NCI-H748 (cell line): Measurements from ENCODE around the gene MSI2.

Experiments
- DNase-seq: peaks from one replicate; lab custom pipeline; 2025; ENCODE audit not compliant: unreplicated experiment; lab: John Stamatoyannopoulos, UW

The MSI2 gene

GRCh38 chr17:57533684-57534305 lies 277.5 kb downstream of the MSI2 start:
- DNase-seq, result no peak

- DNase-seq, result no peak
Observed at GRCh38 chr17:57534863-57535248, 278.5 kb downstream of the MSI2 start.

DNA sequence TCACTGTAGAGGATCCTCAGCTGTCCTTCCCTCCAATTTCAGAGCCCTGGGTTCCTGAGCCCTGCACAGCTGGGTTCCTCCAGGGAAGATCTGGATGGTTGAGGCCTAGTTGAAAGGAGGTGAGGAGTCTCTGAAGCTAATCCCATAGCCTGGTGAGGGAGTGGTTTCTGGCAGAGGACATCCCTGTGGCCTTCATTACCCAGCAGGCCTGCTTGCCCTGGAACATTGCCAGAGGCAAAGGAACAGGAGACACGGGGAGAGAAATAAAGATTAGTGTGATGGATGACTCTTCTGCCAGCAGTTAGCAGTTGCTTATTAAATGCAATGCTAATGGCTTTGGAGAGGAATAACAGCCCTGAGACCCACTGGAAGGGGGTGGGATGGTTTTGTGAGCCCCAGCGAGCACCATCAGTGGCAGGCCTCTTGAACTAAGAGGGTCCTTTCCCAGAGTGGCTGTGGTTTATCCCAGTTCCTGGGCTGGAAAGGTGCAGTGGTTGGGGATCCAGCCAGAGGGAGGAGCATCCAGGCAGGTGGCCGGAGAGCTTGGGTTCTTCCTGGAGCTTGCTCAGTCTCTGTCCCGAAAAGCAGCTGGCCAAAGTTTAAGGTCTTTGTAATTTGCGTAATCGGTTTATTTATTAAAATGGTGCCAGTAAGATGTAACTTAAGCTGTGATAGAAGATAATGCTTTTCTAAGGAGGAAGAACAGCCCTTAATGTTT lies 279.1 kb downstream of the MSI2 start:
- peak; percentile 66 for DNase-seq

GRCh38 chr17:57536289-57536688 lies 280.0 kb downstream of the MSI2 start:
- DNase-seq, result no peak

- DNase-seq, result peak; percentile 83
Observed at GRCh38 chr17:57536789-57537523, 280.6 kb downstream of the MSI2 start.

DNA sequence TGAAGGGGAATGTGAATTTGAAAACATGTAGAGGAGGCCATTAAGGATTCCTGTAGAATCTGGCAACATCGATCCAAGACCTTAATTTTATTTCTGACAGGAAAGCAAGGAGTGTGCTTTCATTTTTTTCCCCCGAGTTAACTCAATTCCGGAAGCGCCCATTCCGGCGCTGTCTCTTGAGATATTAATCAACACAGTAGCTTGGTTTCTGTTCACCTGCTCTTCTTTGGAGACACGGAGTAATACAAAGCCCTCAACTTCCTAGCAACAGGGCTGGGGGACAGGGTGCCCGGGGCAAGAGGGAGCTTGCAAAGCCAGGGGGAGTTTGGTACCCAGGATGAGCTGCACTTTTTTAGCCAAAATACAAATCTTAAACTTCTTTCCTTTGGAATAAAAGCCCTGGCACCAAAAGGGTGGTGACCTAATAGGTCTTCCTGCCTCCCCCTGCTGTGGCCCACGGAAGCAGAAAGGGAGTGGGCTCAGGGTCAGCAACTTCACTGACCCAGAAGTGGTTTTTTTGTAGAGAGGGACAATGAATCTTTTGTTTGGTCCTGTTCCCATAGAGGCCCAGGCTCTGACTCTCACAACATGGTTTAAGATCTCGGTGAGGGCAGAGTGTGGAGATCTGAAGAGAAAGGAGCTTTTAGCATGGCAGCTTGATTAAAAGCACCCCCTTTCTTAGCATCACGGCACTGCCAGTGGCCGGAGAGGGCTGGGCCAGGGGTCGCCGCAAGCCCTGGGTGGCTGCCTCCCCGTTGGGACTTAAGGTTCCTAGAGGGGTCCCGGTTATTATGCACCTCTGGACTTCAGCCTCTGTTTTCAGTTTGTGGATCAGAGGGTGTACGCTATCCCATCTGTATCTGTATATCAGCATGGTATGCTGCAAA lies 281.4 kb downstream of the MSI2 start:
- DNase-seq, result peak; percentile 52

DNA sequence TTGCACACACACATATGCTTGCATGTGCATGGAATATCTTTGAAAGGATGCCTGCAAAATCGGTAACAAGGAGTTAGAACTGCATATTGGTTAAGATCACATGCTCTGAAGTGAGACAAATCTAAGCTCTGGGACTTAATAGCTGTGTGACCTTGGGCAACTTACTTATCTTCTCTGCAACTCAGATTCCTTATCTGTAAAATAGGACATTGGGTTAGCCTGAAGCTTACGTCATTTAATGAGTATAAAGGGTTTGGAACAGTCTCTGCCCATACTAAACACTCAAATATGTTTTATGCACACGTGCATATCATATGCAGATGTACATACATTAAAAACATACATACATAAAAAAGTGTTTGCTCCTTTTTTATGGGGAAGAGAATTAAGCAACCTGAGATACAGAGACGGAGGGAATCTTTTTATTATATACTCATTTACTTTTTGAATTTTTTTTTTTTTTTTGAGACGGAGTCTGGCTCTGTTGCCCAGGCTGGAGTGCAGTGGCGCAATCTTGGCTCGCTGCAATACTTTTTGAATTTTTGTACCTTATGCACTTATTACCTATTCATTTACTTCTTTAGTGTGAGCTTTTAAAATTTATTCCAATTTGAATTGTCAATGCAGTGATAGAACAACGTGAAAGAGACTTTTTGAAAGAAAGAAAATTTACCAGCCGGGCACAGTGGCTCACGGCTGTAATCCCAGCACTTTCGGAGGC lies 282.6 kb downstream of the MSI2 start:
- DNase-seq, result no peak

DNA sequence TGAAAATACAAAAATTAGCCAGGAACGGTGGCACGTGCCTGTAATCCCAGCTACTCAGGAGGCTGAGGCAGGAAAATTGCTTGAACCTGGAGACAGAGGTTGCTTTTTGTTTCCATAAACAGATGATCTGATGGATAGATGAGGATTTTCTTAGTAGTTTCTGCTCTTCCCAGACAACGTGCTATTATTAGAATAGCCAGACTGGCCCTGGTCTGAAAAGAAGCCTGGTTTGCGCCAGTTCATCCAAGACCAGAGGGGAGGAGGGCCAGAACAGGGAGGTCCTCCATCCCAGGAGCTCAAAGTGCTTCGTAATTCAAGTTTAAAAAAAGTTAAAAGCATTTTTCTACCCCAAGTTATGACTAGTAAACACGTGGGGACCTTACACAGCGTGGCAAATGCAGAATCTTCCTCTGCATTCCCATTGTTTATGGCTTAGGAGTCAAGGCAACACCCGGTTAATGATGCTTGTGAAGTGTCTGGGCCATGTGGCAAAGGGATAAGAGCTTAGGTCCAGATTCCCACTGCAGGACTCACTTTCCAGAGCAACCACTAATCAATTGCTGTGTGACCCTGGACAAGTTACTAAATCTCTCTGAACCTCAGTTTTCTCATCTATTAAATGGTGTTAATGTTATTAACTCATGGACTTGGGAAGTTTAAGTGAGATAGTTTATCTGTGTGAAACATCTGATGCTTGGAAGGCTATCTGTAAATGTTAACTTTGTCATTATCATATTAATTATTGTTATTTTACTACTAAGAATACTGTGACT lies 283.4 kb downstream of the MSI2 start:
- no peak for DNase-seq

DNA sequence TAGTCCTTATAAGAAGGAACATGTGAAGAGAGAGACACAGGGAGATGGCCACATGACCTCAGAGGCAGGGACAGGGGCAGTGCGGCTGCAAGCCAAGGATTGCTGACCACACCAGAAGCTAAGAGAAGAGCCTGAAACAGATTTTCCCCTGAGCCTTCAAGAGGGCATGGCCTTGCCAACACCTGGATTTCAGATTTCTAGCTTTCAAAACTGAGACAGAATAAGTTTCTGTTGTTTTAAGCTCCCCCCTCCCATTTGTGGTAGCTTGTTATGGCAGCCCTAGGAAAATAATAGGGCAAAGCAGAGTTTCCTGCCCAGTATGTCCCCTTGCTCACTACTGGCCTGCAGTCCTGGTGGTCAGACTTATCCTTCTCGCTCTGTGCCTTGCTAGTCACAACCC lies 284.3 kb downstream of the MSI2 start:
- DNase-seq, result no peak

DNA sequence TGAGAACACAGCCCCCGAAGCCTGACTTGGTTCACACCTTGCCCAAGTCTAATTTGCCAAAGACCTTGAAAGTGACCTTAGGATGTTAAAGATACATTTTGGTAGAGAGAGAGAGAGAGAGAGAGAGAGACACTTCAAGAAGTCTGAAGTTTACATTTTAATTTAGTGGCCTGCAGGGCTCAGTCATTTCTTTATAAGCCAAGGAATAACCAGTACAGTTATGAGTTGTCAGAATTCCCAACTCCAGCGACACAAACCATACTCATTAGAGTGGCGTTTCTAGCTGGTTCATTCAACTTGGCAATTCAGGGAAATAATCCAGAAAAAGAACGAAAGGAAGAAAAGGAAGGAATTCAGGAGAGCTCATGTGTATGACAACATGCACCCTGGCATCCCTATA lies 284.7 kb downstream of the MSI2 start:
- no peak for DNase-seq

- no peak for DNase-seq
Observed at GRCh38 chr17:57541472-57542394, 285.4 kb downstream of the MSI2 start.

DNA sequence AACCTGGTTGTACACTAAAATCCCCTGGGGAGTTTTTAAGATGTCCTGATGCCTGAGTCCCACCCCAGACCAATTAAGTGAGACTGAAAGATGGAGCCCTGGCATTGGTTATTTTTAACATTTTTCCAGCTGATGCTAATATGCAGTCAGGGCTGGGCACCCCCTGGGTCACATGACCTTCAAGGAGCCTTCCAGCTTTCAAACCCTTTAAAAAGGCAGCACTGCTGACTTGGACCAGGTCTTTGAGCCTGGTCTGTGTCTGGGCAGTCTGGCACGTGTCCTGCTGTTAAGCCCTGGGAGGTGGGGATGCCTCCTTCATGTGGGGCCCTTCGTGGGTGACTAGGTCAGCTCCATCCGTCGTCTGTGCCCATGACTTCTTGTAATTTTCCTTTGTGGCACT lies 286.2 kb downstream of the MSI2 start:
- no peak for DNase-seq

- DNase-seq, result no peak
Observed at GRCh38 chr17:57543230-57543629, 286.9 kb downstream of the MSI2 start.

DNA sequence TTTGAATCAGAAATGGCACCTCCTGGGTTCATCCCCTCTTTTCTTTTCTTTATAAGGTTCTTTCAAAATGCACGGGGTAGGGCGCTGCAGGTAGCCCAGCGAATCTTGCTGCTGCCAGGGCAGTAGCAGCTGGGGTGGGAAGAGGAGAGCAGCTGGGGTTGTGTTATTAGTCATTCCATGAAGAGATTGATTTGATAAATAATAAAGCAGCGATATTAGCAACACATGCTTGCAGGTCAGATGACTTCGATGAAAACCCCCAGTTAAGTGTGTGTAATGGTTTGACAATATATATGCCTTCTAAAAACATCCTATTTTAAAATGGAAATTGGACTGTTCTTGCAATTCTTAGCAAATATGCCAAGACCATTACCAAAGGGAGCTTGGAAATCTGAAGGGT lies 288.1 kb downstream of the MSI2 start:
- peak; percentile 61 for DNase-seq

DNA sequence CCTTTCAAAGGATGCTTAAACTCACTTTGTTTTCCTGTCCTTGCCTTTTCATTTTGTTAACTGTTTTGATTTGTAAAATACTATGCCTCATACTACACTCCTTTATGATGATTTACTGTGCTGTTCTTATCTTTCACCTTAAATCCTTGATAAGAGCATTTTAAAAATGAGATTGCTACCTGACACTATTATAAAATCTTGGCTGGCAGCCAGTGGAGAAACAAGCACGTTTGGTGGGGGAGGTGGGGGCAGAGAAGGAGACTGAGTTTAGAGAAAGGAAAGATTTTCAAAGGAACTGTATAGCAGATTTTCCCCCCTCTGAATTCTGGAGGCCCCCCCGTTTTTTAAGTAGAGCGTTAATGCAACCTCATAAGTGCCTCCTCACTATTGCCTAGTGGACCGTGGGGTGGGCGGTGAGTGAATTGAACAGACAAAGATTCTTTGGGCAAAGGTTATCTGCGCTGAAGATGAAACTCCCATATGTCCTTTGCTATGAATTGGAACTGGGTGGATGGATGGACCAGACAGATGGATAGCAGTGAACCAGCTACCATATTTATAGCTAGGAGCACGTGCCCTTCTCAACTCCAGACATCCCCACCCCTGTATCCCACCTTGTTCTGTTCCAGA lies 288.6 kb downstream of the MSI2 start:
- DNase-seq, result peak; percentile 70

GRCh38 chr17:57545731-57546342 lies 289.5 kb downstream of the MSI2 start:
- DNase-seq, result peak; percentile 85

DNA sequence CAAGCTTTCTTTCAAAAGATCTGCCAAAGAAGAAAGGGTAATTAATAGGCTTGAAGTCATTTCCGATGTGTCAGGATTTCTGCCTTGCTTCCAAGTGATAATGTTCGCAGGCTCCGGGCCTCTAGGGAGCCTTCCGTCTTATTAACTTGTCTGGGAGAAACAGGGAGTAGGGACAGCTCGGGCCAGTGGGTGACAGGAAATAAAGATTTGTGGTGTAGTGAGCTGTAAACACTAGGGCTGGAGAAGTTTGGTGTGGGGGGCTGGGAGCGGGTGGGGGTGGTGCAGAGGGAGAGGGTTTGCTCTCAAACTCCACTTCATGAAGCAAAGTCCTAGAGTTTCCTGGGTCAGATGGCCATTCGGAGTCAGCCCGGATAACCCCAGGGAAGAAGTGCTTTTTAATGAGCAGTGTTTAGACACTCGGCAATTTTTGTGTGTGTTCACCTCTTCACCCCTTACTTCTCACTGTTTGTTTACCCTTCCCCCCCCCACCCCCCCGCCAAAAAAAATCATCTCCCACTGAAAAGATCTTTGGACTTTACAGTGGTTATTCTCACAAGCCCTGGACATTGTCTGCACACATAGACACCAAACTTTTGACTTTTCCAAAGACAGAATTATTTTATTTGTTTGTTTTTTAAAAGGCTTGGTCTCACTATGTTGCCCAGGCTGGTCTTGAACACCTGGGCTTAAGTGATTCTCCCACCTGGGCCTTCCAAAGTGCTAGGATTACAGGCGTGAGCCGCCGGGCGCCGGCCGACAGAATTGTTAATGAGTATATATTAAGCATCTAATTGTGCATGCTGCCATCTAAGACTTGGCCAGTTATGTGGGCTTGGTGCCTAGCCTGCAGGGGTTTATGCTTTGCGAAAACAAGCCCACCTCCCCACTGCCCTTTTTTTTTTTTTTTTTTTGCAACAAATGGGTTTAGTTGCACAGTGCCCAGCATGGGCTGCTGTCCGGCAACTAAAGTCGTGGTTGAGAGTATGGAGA lies 292.4 kb downstream of the MSI2 start:
- no peak for DNase-seq
